Hepatic stellate cell (primary cell): Measurements from ENCODE around the gene NSUN3.

Source experiments
- DNase-seq: peaks from one replicate; pipeline ENCODE4 v3.0.0; 2011; ENCODE audit warnings: low spot score

The NSUN3 gene

DNA sequence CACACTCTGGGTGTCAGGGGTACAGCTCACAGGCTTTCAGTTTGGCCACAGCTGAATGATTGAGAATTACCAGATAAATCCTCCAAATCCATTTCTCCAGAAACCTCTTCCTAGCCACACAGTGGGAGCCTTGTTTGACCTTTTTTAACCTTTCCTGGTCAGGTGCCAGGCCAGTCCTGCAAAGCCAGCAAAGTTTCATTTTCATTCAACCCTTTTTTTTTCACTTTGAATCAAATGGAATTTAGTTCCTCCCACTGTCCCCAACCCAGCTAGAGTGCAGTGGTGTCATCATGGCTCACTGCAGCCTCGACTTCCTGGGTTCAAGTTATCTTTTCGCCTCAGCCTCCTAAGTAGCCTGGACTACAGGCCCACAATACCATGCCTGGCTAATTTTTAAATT, 67.8 kb downstream of the NSUN3 start:
- no peak for DNase-seq

DNA sequence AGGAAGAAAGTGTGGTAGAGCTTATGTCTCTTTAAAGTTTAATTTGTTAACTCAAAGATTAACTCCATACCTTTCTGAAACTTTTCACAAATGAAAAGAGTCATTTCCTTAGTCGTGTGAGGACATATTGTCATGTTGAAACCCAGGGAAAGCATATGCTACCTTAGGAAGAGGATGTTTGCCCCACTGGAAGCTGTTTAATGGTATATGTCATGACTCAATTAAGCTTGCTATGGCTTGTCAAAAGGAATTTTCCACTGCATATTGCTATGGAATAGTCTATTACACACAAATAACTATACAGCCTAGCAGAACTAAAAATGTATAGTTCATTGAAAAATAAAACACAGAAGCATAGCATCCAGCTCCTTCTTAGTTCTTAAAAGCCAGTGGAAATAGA, 69.9 kb downstream of the NSUN3 start:
- DNase-seq: no peak

DNA sequence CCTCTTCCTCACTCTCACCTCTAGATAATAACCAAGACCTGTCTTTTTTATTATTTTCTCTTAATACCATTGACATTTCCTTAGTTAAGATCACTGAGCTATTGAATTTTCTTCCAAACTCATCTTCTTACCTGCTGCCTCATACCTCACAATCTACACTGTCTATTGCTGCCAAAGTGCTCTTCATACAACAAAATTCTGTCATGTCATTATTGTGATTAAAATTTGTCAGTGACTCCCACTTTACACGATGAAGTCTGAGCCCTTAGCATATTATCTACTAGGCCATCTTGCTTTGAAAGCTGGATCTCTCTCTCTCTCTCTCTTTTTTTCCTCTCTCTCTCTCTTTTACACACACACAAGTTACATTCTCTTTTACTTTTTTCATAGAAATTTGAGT, 73.3 kb downstream of the NSUN3 start:
- DNase-seq: no peak

DNA sequence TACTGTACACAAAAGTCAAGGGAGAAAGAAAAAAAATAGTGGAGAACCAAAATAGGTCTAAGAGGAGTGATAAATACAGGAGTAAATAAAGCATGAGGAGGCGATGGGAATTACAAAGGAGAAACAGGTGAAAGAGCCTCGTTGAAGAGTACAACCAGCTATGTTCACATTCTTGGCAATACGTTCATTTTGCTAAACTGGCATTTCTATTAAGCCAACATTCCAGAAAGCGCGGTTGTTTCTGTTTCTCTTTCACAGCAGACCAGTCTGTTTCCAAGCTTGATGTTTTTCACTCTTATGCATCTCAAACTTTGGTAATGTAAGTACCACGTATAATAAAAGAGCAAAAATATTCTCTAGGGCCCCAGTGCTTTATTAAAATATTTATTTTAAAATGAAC, 74.5 kb downstream of the NSUN3 start:
- DNase-seq: peak; percentile 5

DNA sequence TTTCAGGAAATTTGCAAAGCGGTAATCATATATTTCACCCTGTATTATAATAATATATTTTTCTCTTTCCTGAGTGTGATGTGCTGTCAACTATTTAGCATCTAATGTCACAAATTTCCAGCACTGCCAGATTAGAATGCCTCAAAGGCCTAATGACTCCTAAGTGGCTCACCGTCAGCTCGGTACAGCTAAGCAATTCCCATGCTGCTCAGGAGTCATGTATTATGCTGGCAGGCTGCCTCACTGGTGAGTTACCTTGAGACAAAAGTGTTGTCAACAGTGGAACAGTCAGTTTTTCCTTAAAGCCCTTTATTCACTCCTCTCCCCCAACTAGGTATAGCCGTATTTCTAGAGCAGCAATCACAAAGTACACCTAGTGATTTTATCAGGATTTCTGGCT, 83.6 kb downstream of the NSUN3 start:
- DNase-seq: no peak

DNA sequence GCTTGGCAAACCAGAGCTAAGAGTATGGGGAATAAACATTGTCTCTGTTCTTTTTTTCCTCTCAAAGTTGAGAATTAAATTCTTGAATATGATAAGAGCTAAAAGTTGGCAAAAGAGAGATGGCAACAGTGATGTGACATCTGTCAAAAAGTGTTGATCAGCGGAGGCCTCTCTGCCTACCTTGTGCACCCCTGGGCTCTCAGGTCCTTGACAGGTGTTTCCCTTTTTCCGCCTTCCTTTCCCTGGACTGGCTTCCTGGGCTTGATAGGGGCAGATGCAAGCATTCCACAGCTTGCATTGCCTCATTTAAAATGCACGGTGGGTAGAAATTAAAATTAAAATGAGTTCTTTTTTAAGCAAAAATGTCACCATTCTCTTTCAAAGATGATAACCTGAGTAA, 84.2 kb downstream of the NSUN3 start:
- DNase-seq: no peak

DNA sequence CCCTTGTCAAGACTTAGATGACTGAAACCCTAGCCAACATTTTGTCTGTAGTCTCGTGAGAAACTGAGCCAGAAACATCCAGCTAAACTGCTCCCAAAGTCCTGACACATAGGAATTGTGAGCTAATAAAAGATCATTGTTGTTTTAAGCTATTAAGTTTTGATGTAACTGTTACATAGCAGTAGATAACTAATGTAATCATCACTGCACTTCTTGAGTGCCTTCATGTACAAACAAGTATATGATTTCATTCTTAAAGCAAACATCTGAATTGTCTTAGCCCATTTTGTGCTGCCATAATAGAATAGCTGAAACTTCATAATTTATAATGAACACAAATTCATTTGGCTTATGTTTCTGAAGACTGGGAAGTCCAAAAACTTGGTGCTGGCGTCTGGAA, 87.3 kb downstream of the NSUN3 start:
- DNase-seq: no peak

DNA sequence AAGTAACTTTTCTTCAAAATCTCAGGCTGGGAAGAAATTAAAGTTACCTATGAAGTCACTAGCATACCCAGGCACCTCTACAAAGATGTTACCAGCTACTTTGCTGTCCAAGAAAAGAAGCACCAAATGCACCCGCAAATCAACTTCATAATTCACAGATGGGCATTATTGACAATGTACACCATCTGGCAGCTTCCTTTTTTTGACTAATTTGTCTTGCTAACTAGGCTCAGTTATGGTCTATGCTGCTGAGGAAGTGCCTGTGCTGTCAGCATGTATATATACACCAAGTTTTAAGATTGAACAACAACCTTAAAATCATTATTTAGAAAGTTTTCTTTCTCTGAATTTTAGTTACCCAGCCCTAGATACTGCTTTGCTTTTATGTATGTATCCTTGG, 93.8 kb downstream of the NSUN3 start:
- no peak for DNase-seq

DNA sequence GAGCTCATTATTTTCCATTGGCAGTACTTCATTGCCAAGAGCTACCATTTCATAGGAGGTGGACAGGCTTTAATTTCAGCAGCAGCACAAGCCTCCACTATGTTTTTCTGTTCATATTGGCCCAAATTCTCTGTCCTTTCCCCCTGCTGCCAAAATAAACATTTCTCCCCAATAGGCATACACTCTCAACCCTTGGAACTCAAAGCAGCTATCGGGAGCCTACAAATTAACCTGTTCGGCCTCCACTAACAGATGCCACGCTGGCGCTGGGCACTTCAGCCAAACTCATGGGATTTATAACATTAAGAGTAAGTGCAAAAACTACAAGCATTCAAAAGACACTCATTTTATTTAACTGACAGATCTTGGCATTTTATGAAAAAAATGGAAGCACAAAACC, 95.7 kb downstream of the NSUN3 start:
- DNase-seq: no peak

DNA sequence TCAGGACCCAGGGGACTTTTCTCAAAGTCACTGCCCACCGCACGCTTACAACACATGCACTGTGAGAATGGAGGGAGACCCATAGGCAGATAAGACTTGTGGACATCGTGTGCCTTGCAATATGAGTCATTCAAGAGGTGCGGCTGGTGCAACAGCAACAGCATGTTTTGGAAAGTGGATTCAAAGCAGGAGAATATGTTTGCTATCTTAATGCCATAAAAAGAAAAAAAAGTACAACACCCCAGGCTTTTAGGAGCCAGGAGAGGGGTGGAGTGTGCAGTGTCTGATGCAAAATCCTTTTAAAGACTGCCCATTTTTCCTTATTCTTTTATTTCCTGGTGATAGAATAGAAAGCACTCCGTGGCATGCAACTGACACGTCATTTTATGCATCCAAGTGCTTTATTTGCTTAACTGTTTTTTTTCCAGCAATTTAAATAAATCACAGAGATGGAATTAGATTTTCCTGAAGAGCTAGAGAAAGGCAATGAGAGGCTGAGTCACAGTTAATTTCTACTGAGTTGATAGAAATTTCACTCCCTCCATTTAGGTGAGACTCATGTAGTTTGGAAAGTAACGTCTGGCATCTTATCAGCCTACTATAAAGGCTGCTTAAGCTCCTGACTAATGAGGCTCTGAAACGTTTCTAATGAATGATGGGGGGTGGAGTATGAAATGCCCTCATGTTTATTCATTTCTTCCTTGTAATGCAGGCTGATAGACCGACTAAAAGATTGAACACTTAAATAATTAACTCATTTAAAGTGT, 96.4 kb downstream of the NSUN3 start:
- DNase-seq: peak; percentile 13

DNA sequence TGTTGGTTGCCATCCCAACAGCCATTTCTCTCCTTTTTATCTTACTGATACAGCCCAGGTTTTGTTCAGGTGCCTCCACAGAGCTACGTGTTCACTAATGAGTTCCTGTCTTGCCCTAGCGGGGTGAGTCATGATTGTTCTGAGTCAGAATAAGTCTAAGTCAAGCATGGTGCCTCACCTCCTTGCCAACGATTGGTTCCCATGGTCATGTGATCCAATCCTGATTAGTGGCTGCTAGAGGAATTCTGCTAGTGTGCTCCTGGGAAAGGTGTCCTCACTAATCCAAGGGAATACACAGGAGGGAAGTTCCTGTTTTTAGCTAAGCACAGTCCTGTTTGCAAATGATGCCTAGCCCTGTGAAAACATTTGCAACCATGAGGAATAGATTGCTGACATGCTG, 99.8 kb downstream of the NSUN3 start:
- DNase-seq: no peak

DNA sequence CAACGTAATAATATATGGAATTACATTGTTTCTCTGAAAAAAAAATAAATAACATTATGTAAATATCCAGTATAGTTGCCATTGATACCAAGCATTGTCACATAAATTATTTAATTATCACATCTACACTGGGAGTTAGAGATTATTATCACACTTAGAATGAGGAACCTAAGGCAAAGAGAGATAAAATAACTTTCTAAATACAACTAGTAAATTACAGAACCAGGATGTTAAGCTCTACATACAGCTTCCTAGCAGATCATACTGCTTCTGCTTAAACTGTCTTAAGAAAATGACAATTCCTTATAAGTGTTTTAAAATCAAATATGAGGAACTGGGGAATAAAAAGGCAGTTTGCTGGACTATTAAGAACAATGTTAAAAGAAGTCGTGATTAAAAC, 104.5 kb downstream of the NSUN3 start:
- no peak for DNase-seq

DNA sequence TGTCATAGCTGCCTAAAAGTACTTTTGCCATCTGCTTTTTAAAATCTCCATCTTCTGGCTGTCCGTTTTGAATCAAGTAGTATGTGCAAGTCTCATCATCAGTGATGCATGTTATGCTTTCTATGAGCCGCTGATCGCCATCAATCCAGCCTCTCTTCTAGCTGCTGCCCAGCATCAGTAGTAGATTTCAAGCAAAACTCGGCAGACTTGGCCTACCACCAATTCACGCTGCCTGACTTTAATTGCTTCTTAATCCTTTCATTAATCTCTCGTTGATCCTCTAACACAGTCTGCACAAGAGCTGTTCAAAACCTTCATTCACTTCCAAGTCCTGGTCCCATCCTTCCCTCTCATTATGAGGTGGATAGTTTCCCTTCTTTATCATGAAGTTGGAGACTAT, 104.9 kb downstream of the NSUN3 start:
- no peak for DNase-seq

DNA sequence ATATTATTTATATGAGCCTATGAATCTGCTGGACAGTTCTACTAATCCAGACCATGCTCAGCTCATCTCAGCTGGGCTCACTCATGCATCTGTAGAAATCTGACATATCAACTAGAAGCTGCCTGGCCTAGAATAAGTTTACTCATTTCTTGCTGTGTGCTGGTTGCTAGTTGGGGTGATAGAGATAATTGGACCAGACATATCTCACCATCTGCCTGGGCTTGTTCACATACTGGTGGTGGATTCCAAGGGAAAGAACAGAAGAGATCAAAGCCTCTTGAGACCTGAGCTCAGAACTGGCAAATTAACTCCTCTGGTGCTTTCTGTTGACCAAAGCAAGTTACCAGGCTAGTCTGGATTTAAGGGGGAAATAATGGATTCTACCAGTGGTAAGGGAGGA, 109.1 kb downstream of the NSUN3 start:
- no peak for DNase-seq

DNA sequence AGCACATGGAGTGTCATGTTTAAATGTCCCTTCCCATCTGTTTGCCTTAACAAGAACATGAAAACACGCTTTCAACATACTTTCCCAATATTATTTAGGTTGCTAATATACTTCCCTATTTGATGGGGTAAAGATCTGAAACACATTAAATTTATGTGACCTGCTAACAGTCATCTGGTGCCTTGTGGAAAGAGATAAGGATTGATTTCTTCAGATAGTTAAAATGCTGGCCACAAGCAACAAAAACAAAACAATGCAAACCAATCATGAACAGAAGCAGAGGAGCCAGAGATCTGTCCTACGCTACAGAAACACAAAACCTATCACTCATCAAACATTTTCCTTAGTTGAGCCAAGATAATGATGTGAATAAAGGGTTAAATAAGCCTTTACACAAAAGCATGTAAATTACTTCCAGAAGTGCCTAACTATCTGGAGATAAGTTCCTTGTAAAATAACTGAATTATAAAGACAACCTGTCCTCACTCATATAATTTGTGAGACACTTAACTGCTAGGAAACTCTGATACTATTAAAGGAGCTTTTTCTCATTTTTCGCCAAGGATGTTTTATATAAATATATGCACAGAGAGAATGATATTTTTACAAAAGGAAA, 109.9 kb downstream of the NSUN3 start:
- no peak for DNase-seq

DNA sequence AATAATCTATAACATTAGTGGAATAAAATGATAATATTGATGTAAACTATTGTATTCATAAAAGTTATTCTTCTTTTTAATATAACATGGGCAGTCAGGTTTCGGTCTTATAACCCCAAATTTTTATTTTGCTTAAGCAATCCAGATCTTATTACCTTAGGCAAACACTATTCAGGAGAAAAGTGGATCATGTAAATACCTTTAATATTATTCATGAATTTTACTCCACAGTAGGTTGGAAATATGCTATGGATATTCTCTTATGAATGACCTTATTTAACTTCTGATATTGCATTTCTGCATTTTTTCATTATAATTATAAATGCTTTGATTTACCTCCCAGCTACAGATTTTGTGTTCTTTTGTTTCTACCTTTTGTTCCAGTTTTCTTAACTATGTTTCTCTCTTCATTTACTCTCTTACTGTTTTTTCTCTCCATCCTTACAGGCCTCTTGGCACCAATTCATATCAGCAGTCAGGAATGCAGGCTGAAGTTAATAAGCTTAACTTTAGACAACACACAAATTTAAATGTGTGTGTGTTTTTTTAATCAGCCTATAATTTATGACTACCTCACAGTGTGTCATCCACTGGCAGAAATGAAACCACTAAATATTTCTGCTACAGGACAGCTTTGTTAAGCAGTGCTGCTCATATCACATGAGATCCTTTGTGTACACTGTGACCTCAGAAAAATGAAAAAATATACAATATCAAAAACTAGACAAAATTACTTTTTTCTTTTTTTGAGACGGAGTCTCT, 111.0 kb downstream of the NSUN3 start:
- DNase-seq: no peak

DNA sequence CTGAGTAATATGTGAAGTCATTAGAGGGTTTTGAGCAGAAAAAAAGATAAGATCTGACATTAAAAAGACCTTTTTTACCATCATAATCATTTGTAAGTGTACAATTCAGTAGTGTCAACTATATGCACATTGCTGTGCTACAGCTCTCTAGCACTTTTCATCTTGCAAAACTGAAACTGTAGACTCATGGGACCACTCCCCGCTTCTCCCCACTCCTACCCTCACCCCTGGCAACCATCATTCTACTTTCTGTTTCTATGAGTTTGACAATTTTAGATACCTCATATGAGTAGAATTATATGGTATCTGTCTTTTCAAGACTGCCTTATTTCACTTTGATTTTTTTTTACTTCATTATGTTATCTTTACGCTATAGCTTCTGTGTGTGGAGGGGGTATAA, 112.8 kb downstream of the NSUN3 start:
- DNase-seq: no peak

DNA sequence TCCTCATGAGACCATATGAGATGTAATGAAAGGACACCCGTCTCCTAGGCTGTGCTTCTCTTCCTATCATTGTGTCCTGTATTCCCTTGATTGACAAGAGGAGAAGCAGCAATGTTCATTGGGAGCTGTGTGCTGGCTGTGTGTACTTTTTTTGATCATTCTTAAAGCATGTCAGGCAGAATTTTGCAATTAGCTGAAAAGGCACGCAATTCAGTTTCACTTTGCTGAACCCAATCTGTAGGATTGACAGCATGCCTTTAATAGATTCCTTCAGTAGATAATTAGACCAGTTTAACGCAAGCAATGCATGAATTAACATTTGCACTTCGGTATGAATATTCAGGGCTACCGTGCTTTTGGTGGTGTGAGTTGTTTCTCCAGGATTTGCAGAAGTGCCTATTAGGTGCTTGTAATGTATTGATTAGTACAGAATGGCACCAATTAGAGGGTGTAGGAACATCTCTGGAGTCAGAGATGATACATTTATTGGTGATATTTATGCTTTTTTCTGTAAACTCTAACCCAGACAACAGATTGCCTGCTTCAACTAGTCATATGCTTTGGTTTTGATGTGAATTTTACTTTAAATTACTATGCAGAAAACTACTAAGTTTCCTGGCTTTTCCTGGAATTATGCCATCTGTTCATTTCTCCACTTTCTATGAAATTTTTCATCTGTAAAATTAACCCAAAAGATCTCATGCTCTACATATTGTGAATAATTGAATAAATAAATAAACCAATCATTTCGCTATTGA, 114.3 kb downstream of the NSUN3 start:
- no peak for DNase-seq
